Stimulated activated CD4-positive, alpha-beta T cell treated with anti-CD3 and anti-CD28 coated beads, Interleukin-4, amount 100 ng/mL, for 1 hour (primary cell): ENCODE data around the gene ADAP1.

ENCODE experiments used
- DNase-seq: peaks from one replicate; pipeline ENCODE4 v3.0.0-alpha.2; 2020

ADAP1 gene

GRCh38 chr7:889391-889790 is 65.1 kb downstream of the ADAP1 start:
- DNase-seq, result no peak

- no peak for DNase-seq
These were observed 65.5 kb downstream of the ADAP1 start for GRCh38 chr7:889025-889390.

GRCh38 chr7:888081-889024 is 66.1 kb downstream of the ADAP1 start:
- no peak for DNase-seq

GRCh38 chr7:887488-887820 is 67.0 kb downstream of the ADAP1 start:
- DNase-seq, result no peak

GRCh38 chr7:886626-887487 is 67.6 kb downstream of the ADAP1 start:
- DNase-seq, result no peak

GRCh38 chr7:885893-886625 is 68.4 kb downstream of the ADAP1 start:
- no peak for DNase-seq

GRCh38 chr7:885261-885892 is 69.1 kb downstream of the ADAP1 start:
- no peak for DNase-seq

- no peak for DNase-seq
These were observed 70.1 kb downstream of the ADAP1 start for GRCh38 chr7:884191-885003.

GRCh38 chr7:883055-884021 is 71.1 kb downstream of the ADAP1 start:
- no peak for DNase-seq

GRCh38 chr7:882336-883035 is 72.0 kb downstream of the ADAP1 start:
- DNase-seq, result no peak

- DNase-seq, result no peak
These were observed 72.8 kb downstream of the ADAP1 start for GRCh38 chr7:881441-882234.

GRCh38 chr7:880450-880849 is 74.0 kb downstream of the ADAP1 start:
- no peak for DNase-seq

- DNase-seq, result no peak
These were observed 74.8 kb downstream of the ADAP1 start for GRCh38 chr7:879706-880105.

- no peak for DNase-seq
These were observed 75.4 kb downstream of the ADAP1 start for GRCh38 chr7:879093-879492.

- DNase-seq, result peak; percentile 13
These were observed 76.9 kb downstream of the ADAP1 start for GRCh38 chr7:877312-878232.

GRCh38 chr7:876972-877311 is 77.5 kb downstream of the ADAP1 start:
- no peak for DNase-seq

GRCh38 chr7:876077-876971 is 78.2 kb downstream of the ADAP1 start, which contains the start of gene GET4:
GET4 (plus strand) TSS chr7:876554; CDS start chr7:876646, 92 bp downstream.
- DNase-seq, result peak; percentile 93
